Measurements from ENCODE around the gene RPL38. TPM values are rescaled to one million over a fixed set of nuclear protein-coding genes. Genes with fewer than 3 reads are reported as not detected.

Gene RPL38
- polyA plus RNA-seq, 4 donors: 823 to 1,669 (median 1,378) TPM

GRCh38 chr17:74204474-74204873, 996 bp downstream of the RPL38 start:
- H3K4me1 ChIP-seq (ENCODE audit: control insufficient read depth in 3 of 3, insufficient read depth in 2 of 3, low read depth in 1 of 3, low read length in 2 of 3): peaks cover 0 to 12% (median 0%) of the 10 kb centered on the region in 3 donors
- H3K9me3 ChIP-seq (ENCODE audit: control insufficient read depth in 2 of 2, insufficient read depth in 1 of 2, low read depth in 1 of 2, low read length in 1 of 2): no peaks in the 10 kb centered on the region
- peak overlapping the region; percentile 86 to 97 (median 96) for H3K4me3 ChIP-seq (ENCODE audit: low read depth in 1 of 3, low read length in 3 of 3)
- H3K27ac ChIP-seq (ENCODE audit: low read depth in 1 of 3, low read length in 2 of 3): no peak overlapping the region
- no peak for DNase-seq
- WGBS, 3 donors: 29 to 46% (median 34%) methylated on average over 14 of the region's 14 CpGs
- no peak for FAIRE-seq
- H3K36me3 ChIP-seq (ENCODE audit: control insufficient read depth in 3 of 3, insufficient read depth in 2 of 3, low read depth in 1 of 3, low read length in 3 of 3): peaks cover 4 to 44% (median 8%) of the 10 kb centered on the region in 3 donors
- peaks cover 0 to 11% (median 0%) of the 10 kb centered on the region in 3 donors for H3K27me3 ChIP-seq (ENCODE audit: control insufficient read depth in 3 of 3, insufficient read depth in 3 of 3, low read length in 3 of 3)

- 77 to 88% (median 84%) methylated on average over 3 of the region's 3 CpGs for WGBS, 3 donors
- peaks cover 0 to 14% (median 0%) of the 10 kb centered on the region in 3 donors for H3K4me1 ChIP-seq (ENCODE audit: control insufficient read depth in 3 of 3, insufficient read depth in 2 of 3, low read depth in 1 of 3, low read length in 2 of 3)
- FAIRE-seq (no peak), DNase-seq (no peak)
- H3K4me3 ChIP-seq (ENCODE audit: low read depth in 1 of 3, low read length in 3 of 3): peak overlapping the region in 1 of 3 donors; percentile 97
- H3K9me3 ChIP-seq (ENCODE audit: control insufficient read depth in 2 of 2, insufficient read depth in 1 of 2, low read depth in 1 of 2, low read length in 1 of 2): no peaks in the 10 kb centered on the region
- H3K36me3 ChIP-seq (ENCODE audit: control insufficient read depth in 3 of 3, insufficient read depth in 2 of 3, low read depth in 1 of 3, low read length in 3 of 3): peaks cover 8 to 50% (median 12%) of the 10 kb centered on the region in 3 donors
- H3K27me3 ChIP-seq (ENCODE audit: control insufficient read depth in 3 of 3, insufficient read depth in 3 of 3, low read length in 3 of 3): peaks cover 0 to 11% (median 0%) of the 10 kb centered on the region in 3 donors
- no peak overlapping the region for H3K27ac ChIP-seq (ENCODE audit: low read depth in 1 of 3, low read length in 2 of 3)
These were observed 1.8 kb downstream of the RPL38 start for GRCh38 chr17:74205274-74205673.

- WGBS, 3 donors: 62 to 68% (median 62%) methylated on average over 5 of the region's 5 CpGs
- Histone ChIP-seq H3K9me3 (ENCODE audit: control insufficient read depth in 2 of 2, insufficient read depth in 1 of 2, low read depth in 1 of 2, low read length in 1 of 2) (no peaks in the 10 kb centered on the region), H3K4me1 (ENCODE audit: control insufficient read depth in 3 of 3, insufficient read depth in 2 of 3, low read depth in 1 of 3, low read length in 2 of 3) (peaks cover 0 to 24% (median 2%) of the 10 kb centered on the region in 3 donors), H3K4me3 (ENCODE audit: low read depth in 1 of 3, low read length in 3 of 3) (no peak overlapping the region), H3K27me3 (ENCODE audit: control insufficient read depth in 3 of 3, insufficient read depth in 3 of 3, low read length in 3 of 3) (peaks cover 0 to 11% (median 0%) of the 10 kb centered on the region in 3 donors), H3K36me3 (ENCODE audit: control insufficient read depth in 3 of 3, insufficient read depth in 2 of 3, low read depth in 1 of 3, low read length in 3 of 3) (peaks cover 8 to 60% (median 12%) of the 10 kb centered on the region in 3 donors), H3K27ac (ENCODE audit: low read depth in 1 of 3, low read length in 2 of 3) (no peak overlapping the region)
- no peak for FAIRE-seq
- DNase-seq: no peak
These were observed 2.9 kb downstream of the RPL38 start for GRCh38 chr17:74206332-74206818.

GRCh38 chr17:74210191-74211140, 7.0 kb downstream of the RPL38 start:
- Histone ChIP-seq H3K4me3 (ENCODE audit: low read depth in 1 of 3, low read length in 3 of 3) (peak overlapping the region in 1 of 3 donors; percentile 16), H3K27me3 (ENCODE audit: control insufficient read depth in 3 of 3, insufficient read depth in 3 of 3, low read length in 3 of 3) (peaks cover 0 to 3% (median 0%) of the 10 kb centered on the region in 3 donors), H3K36me3 (ENCODE audit: control insufficient read depth in 3 of 3, insufficient read depth in 2 of 3, low read depth in 1 of 3, low read length in 3 of 3) (peaks cover 8 to 60% (median 9%) of the 10 kb centered on the region in 3 donors), H3K9me3 (ENCODE audit: control insufficient read depth in 2 of 2, insufficient read depth in 1 of 2, low read depth in 1 of 2, low read length in 1 of 2) (no peaks in the 10 kb centered on the region), H3K4me1 (ENCODE audit: control insufficient read depth in 3 of 3, insufficient read depth in 2 of 3, low read depth in 1 of 3, low read length in 2 of 3) (peaks cover 2 to 42% (median 4%) of the 10 kb centered on the region in 3 donors), H3K27ac (ENCODE audit: low read depth in 1 of 3, low read length in 2 of 3) (peak overlapping the region in 1 of 3 donors; percentile 88)
- 51 to 53% (median 52%) methylated on average over 18 of the region's 18 CpGs for WGBS, 3 donors
- DNase-seq (peak; percentile 48 to 81), FAIRE-seq (no peak)

GRCh38 chr17:74211141-74211911, 7.8 kb downstream of the RPL38 start:
- DNase-seq (peak in 1 of 2 donors; percentile 82), FAIRE-seq (no peak)
- Histone ChIP-seq H3K27me3 (ENCODE audit: control insufficient read depth in 3 of 3, insufficient read depth in 3 of 3, low read length in 3 of 3) (peaks cover 0 to 3% (median 0%) of the 10 kb centered on the region in 3 donors), H3K4me1 (ENCODE audit: control insufficient read depth in 3 of 3, insufficient read depth in 2 of 3, low read depth in 1 of 3, low read length in 2 of 3) (peaks cover 2 to 46% (median 4%) of the 10 kb centered on the region in 3 donors), H3K36me3 (ENCODE audit: control insufficient read depth in 3 of 3, insufficient read depth in 2 of 3, low read depth in 1 of 3, low read length in 3 of 3) (peaks cover 7 to 61% (median 8%) of the 10 kb centered on the region in 3 donors), H3K27ac (ENCODE audit: low read depth in 1 of 3, low read length in 2 of 3) (peak overlapping the region in 1 of 3 donors; percentile 88), H3K9me3 (ENCODE audit: control insufficient read depth in 2 of 2, insufficient read depth in 1 of 2, low read depth in 1 of 2, low read length in 1 of 2) (no peaks in the 10 kb centered on the region), H3K4me3 (ENCODE audit: low read depth in 1 of 3, low read length in 3 of 3) (peak overlapping the region in 1 of 3 donors; percentile 67)
- WGBS, 3 donors: 65 to 72% (median 66%) methylated on average over 14 of the region's 14 CpGs

GRCh38 chr17:74211912-74212208, 8.4 kb downstream of the RPL38 start:
- peak in 1 of 2 donors; percentile 51 for DNase-seq
- H3K4me3 ChIP-seq (ENCODE audit: low read depth in 1 of 3, low read length in 3 of 3): peak overlapping the region in 2 of 3 donors; percentile 10 to 67
- peak overlapping the region in 2 of 3 donors; percentile 17 to 88 for H3K27ac ChIP-seq (ENCODE audit: low read depth in 1 of 3, low read length in 2 of 3)
- whole genome bisulfite sequencing, 3 donors: 47 to 57% (median 51%) methylated on average over 8 of the region's 8 CpGs
- H3K9me3 ChIP-seq (ENCODE audit: control insufficient read depth in 2 of 2, insufficient read depth in 1 of 2, low read depth in 1 of 2, low read length in 1 of 2): no peaks in the 10 kb centered on the region
- no peak for FAIRE-seq
- H3K36me3 ChIP-seq (ENCODE audit: control insufficient read depth in 3 of 3, insufficient read depth in 2 of 3, low read depth in 1 of 3, low read length in 3 of 3): peaks cover 7 to 61% (median 8%) of the 10 kb centered on the region in 3 donors
- H3K27me3 ChIP-seq (ENCODE audit: control insufficient read depth in 3 of 3, insufficient read depth in 3 of 3, low read length in 3 of 3): peaks cover 0 to 3% (median 0%) of the 10 kb centered on the region in 3 donors
- H3K4me1 ChIP-seq (ENCODE audit: control insufficient read depth in 3 of 3, insufficient read depth in 2 of 3, low read depth in 1 of 3, low read length in 2 of 3): peaks cover 2 to 46% (median 4%) of the 10 kb centered on the region in 3 donors

- H3K9me3 ChIP-seq (ENCODE audit: control insufficient read depth in 2 of 2, insufficient read depth in 1 of 2, low read depth in 1 of 2, low read length in 1 of 2): no peaks in the 10 kb centered on the region
- peaks cover 2 to 46% (median 4%) of the 10 kb centered on the region in 3 donors for H3K4me1 ChIP-seq (ENCODE audit: control insufficient read depth in 3 of 3, insufficient read depth in 2 of 3, low read depth in 1 of 3, low read length in 2 of 3)
- peaks cover 7 to 62% (median 8%) of the 10 kb centered on the region in 3 donors for H3K36me3 ChIP-seq (ENCODE audit: control insufficient read depth in 3 of 3, insufficient read depth in 2 of 3, low read depth in 1 of 3, low read length in 3 of 3)
- peak overlapping the region in 2 of 3 donors; percentile 35 to 67 for H3K4me3 ChIP-seq (ENCODE audit: low read depth in 1 of 3, low read length in 3 of 3)
- DNase-seq (peak in 1 of 2 donors; percentile 50), FAIRE-seq (no peak)
- WGBS, 3 donors: 4 to 9% (median 8%) methylated on average over 44 to 48 of the region's 48 CpGs
- peak overlapping the region in 2 of 3 donors; percentile 80 to 88 for H3K27ac ChIP-seq (ENCODE audit: low read depth in 1 of 3, low read length in 2 of 3)
- H3K27me3 ChIP-seq (ENCODE audit: control insufficient read depth in 3 of 3, insufficient read depth in 3 of 3, low read length in 3 of 3): peaks cover 0 to 3% (median 0%) of the 10 kb centered on the region in 3 donors
These were observed 8.9 kb downstream of the RPL38 start for GRCh38 chr17:74212209-74212912.
